Measurements from ENCODE around the gene SLC24A5.

SLC24A5 gene

GRCh38 chr15:48076454-48076853 lies 44.3 kb upstream of the SLC24A5 start:
- TF ChIP-seq EZH2phosphoT487 (IDR thresholded peaks at IDR 0.05; ENCODE audit: borderline replicate concordance) (no peak), CTCF (conservative IDR thresholded peaks at IDR 0.05; ENCODE audit: low read length) (no peak)
- Histone ChIP-seq H2AFZ (ENCODE audit: low read length) (no peak overlapping the region), H3K9me3 (ENCODE audit: insufficient read depth, low read depth, low read length) (no peaks in the 10 kb centered on the region), H3K36me3 (ENCODE audit: insufficient read depth, low read length) (no peaks in the 10 kb centered on the region), H3K9ac (ENCODE audit: low read depth, low read length, poor library complexity, severe bottlenecking) (no peak overlapping the region), H3K4me2 (ENCODE audit: low read depth, low read length, poor library complexity, severe bottlenecking) (no peak overlapping the region), H4K20me1 (ENCODE audit: insufficient read depth, low read length, poor library complexity, severe bottlenecking) (no peaks in the 10 kb centered on the region), H3F3A (ENCODE audit: low read depth) (no peaks in the 10 kb centered on the region), H3K79me2 (ENCODE audit: insufficient read depth, low read length) (no peaks in the 10 kb centered on the region), H3K9me2 (replicated peaks; ENCODE audit: low read depth, low read length) (no peaks in the 10 kb centered on the region), H3K4me1 (ENCODE audit: insufficient read depth, low read length, poor library complexity, severe bottlenecking) (no peaks in the 10 kb centered on the region), H3K4me3 (ENCODE audit: low read length, poor library complexity, severe bottlenecking) (no peak overlapping the region), H3K27me3 (ENCODE audit: insufficient read depth, low read length, poor library complexity, severe bottlenecking) (no peaks in the 10 kb centered on the region)

DNA sequence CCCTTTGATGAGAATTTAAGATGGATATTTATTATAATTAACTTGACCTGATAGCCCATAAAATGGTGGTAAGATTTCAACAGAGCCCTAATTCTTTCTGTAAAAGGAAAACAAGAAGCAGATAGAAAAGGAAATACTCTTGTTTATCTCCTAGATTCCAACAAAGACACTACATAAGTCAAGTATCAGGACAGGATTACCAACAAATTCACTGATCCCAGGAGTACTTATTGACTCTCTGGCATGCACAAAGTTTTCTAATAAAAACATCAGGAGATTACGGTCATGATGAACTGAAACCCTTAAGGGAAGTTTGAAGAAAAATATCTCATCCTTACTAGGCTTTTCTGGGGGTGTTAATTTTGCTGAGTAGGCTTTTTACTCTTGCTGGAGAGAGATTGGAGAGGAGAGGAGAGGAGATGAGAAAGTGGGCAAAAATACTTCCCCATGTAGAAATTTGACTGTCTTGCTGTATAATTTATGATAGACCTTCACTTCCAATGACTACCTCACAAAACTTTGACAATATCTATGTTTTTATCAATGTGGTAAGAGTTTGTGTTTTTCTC lies 43.1 kb upstream of the SLC24A5 start:
- H4K20me1 ChIP-seq (ENCODE audit: insufficient read depth, low read length, poor library complexity, severe bottlenecking), result no peaks in the 10 kb centered on the region
- H3K9me2 ChIP-seq (replicated peaks; ENCODE audit: low read depth, low read length), result no peaks in the 10 kb centered on the region
- H3K4me2 ChIP-seq (ENCODE audit: low read depth, low read length, poor library complexity, severe bottlenecking), result no peak overlapping the region
- H3K36me3 ChIP-seq (ENCODE audit: insufficient read depth, low read length), result no peaks in the 10 kb centered on the region
- no peaks in the 10 kb centered on the region for H3K79me2 ChIP-seq (ENCODE audit: insufficient read depth, low read length)
- TF ChIP-seq EZH2phosphoT487 (IDR thresholded peaks at IDR 0.05; ENCODE audit: borderline replicate concordance) (no peak), CTCF (conservative IDR thresholded peaks at IDR 0.05; ENCODE audit: low read length) (no peak)
- no peak overlapping the region for H3K4me3 ChIP-seq (ENCODE audit: low read length, poor library complexity, severe bottlenecking)
- H2AFZ ChIP-seq (ENCODE audit: low read length), result no peak overlapping the region
- no peaks in the 10 kb centered on the region for H3F3A ChIP-seq (ENCODE audit: low read depth)
- no peaks in the 10 kb centered on the region for H3K9me3 ChIP-seq (ENCODE audit: insufficient read depth, low read depth, low read length)
- H3K4me1 ChIP-seq (ENCODE audit: insufficient read depth, low read length, poor library complexity, severe bottlenecking), result no peaks in the 10 kb centered on the region
- no peak overlapping the region for H3K9ac ChIP-seq (ENCODE audit: low read depth, low read length, poor library complexity, severe bottlenecking)
- H3K27me3 ChIP-seq (ENCODE audit: insufficient read depth, low read length, poor library complexity, severe bottlenecking), result no peaks in the 10 kb centered on the region

GRCh38 chr15:48084759-48085590 lies 35.8 kb upstream of the SLC24A5 start:
- H3K4me1 ChIP-seq (ENCODE audit: insufficient read depth, low read length, poor library complexity, severe bottlenecking), result no peaks in the 10 kb centered on the region
- TF ChIP-seq CTCF (conservative IDR thresholded peaks at IDR 0.05; ENCODE audit: low read length) (peak; percentile 67), EZH2phosphoT487 (IDR thresholded peaks at IDR 0.05; ENCODE audit: borderline replicate concordance) (no peak)
- H3K4me2 ChIP-seq (ENCODE audit: low read depth, low read length, poor library complexity, severe bottlenecking), result no peak overlapping the region
- H3K36me3 ChIP-seq (ENCODE audit: insufficient read depth, low read length), result no peaks in the 10 kb centered on the region
- H2AFZ ChIP-seq (ENCODE audit: low read length), result no peak overlapping the region
- H3K4me3 ChIP-seq (ENCODE audit: low read length, poor library complexity, severe bottlenecking), result no peak overlapping the region
- H3K27me3 ChIP-seq (ENCODE audit: insufficient read depth, low read length, poor library complexity, severe bottlenecking), result no peaks in the 10 kb centered on the region
- no peaks in the 10 kb centered on the region for H3K9me2 ChIP-seq (replicated peaks; ENCODE audit: low read depth, low read length)
- no peaks in the 10 kb centered on the region for H4K20me1 ChIP-seq (ENCODE audit: insufficient read depth, low read length, poor library complexity, severe bottlenecking)
- no peaks in the 10 kb centered on the region for H3F3A ChIP-seq (ENCODE audit: low read depth)
- no peak overlapping the region for H3K9ac ChIP-seq (ENCODE audit: low read depth, low read length, poor library complexity, severe bottlenecking)
- no peaks in the 10 kb centered on the region for H3K9me3 ChIP-seq (ENCODE audit: insufficient read depth, low read depth, low read length)
- no peaks in the 10 kb centered on the region for H3K79me2 ChIP-seq (ENCODE audit: insufficient read depth, low read length)

All from Loucy (cell line).